Tibial nerve (tissue), 4 donors: ENCODE results near the gene MYOM1. TPM values are rescaled to one million over a fixed set of nuclear protein-coding genes. Genes with fewer than 3 reads are reported as not detected.

Experiments used
- DNase-seq, 2 donors: peaks; one replicate each; pipeline ENCODE4 v3.0.0-alpha.2; 2019; ENCODE audit warnings: low spot score in 2 of 2
- H3K27ac ChIP-seq, 4 donors: fragments of 200-600 bp; sonication (generic) in 3 of 4; one replicate each; pipeline ENCODE4 v1.5.1; 2017 to 2019; ENCODE audit warnings: mild to moderate bottlenecking in 1 of 4
- H3K27me3 ChIP-seq, 2 donors: fragments of 200-600 bp; sonication (generic) in 1 of 2; one replicate each; pipeline versions ENCODE4 v1.5.1 to v1.6.0; 2017 to 2019
- H3K36me3 ChIP-seq, 3 donors: fragments of 200-600 bp; sonication (generic); one replicate each; pipeline ENCODE4 v1.5.1; 2018 to 2019
- H3K4me1 ChIP-seq, 4 donors: fragments of 200-600 bp; sonication (generic) in 3 of 4; one replicate each; pipeline ENCODE4 v1.5.1; 2017 to 2019
- H3K4me3 ChIP-seq, 4 donors: fragments of 200-600 bp; sonication (generic) in 3 of 4; one replicate each; pipeline ENCODE4 v1.5.1; 2017 to 2019; ENCODE audit warnings: mild to moderate bottlenecking in 1 of 4, moderate library complexity in 1 of 4
- H3K9me3 ChIP-seq, 4 donors: fragments of 200-600 bp; sonication (generic) in 3 of 4; one replicate each; pipeline ENCODE4 v1.5.1; 2017 to 2019
- EP300 ChIP-seq, 2 donors: sonication (generic); formaldehyde crosslinking; IDR thresholded peaks; one replicate each; pipeline ENCODE4 v1.6.1; 2017; ENCODE audit warnings: antibody characterized with exemption in 2 of 2, mild to moderate bottlenecking in 1 of 2
- POLR2A ChIP-seq, 2 donors: fragments of 450-650 bp; IDR thresholded peaks; one replicate each; pipeline ENCODE4 v1.6.1; 2017; ENCODE audit warnings: antibody characterized with exemption in 2 of 2, mild to moderate bottlenecking in 2 of 2, moderate library complexity in 2 of 2
- WGBS, 2 donors: methylation state at CpG; one replicate each; pipeline ENCODE4 v1.1.5; 2018; 5-methylcytosine and 5-hydroxymethylcytosine counted together
- total RNA-seq, 4 donors: library from RNA; depleted of rRNA; stranded (reverse); fragments of >200 nt; gene quantifications; one replicate each; pipeline ENCODE4 v1.1.0, GENCODE V29; 2016
- TF ChIP-seq, protein P1 (sequence below), 5 experiments: fragments of 200-600 bp in 3 of 5; fragments of 450-650 bp in 2 of 5; sonication (generic) in 3 of 5; IDR thresholded peaks; one replicate each; pipeline ENCODE4 v1.5.1; 2016 to 2019; ENCODE audit warnings: antibody characterized with exemption in 5 of 5, mild to moderate bottlenecking in 3 of 5, moderate library complexity in 2 of 5

MYOM1 gene
- total RNA-seq, 4 donors from 2014 or later, result 3.0 to 8.1 (median 5.6) TPM

DNA sequence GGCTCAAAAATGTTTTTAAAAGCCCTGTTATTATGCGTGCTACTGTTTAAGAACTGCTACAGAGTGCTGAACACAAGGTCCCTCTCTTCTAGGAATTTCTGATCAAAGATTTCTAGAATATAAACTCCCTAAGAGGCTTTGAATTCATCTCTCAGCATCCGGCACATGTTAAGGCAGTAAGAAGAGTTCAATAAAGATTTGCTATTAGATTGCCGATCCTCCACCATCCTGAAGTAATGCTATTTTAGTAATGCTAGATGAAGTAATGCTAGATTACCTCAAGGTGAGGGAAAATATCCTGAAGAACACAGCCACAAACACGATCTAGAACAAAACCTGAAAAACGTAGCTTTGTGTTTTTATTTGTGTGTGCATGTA lies 41.2 kb upstream of the MYOM1 start:
- no peaks in the 10 kb centered on the region for H3K27me3 ChIP-seq
- no peak for DNase-seq
- TF ChIP-seq EP300 (IDR thresholded peaks at IDR 0.05) (no peak), POLR2A (IDR thresholded peaks at IDR 0.05) (no peak)
- TF ChIP-seq, protein P1, sequence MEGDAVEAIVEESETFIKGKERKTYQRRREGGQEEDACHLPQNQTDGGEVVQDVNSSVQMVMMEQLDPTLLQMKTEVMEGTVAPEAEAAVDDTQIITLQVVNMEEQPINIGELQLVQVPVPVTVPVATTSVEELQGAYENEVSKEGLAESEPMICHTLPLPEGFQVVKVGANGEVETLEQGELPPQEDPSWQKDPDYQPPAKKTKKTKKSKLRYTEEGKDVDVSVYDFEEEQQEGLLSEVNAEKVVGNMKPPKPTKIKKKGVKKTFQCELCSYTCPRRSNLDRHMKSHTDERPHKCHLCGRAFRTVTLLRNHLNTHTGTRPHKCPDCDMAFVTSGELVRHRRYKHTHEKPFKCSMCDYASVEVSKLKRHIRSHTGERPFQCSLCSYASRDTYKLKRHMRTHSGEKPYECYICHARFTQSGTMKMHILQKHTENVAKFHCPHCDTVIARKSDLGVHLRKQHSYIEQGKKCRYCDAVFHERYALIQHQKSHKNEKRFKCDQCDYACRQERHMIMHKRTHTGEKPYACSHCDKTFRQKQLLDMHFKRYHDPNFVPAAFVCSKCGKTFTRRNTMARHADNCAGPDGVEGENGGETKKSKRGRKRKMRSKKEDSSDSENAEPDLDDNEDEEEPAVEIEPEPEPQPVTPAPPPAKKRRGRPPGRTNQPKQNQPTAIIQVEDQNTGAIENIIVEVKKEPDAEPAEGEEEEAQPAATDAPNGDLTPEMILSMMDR (IDR thresholded peaks at IDR 0.05), result no peak
- peak overlapping the region; percentile 77 to 98 (median 88) for H3K4me3 ChIP-seq
- no peaks in the 10 kb centered on the region for H3K9me3 ChIP-seq
- peaks cover 0 to 65% (median 38%) of the 10 kb centered on the region in 4 donors for H3K4me1 ChIP-seq
- WGBS, 2 donors, result 12 to 13% methylated on average over 5 of the region's 5 CpGs
- peaks cover 0 to 33% (median 6%) of the 10 kb centered on the region in 3 donors for H3K36me3 ChIP-seq
- H3K27ac ChIP-seq, result peak overlapping the region; percentile 94 to 98 (median 97)

- peaks cover 0 to 42% (median 15%) of the 10 kb centered on the region in 4 donors for H3K4me1 ChIP-seq
- H3K9me3 ChIP-seq, result no peaks in the 10 kb centered on the region
- no peak for DNase-seq
- TF ChIP-seq POLR2A (IDR thresholded peaks at IDR 0.05) (no peak), EP300 (IDR thresholded peaks at IDR 0.05) (no peak)
- TF ChIP-seq, protein P1 (IDR thresholded peaks at IDR 0.05), result no peak
- H3K27me3 ChIP-seq, result no peaks in the 10 kb centered on the region
- no peak overlapping the region for H3K27ac ChIP-seq
- H3K36me3 ChIP-seq, result peaks cover 0 to 63% (median 14%) of the 10 kb centered on the region in 3 donors
- WGBS, 2 donors, result 85 to 95% methylated on average over 2 of the region's 2 CpGs
- no peak overlapping the region for H3K4me3 ChIP-seq
Measured at GRCh38 chr18:3257627-3258120, 37.9 kb upstream of the MYOM1 start.

DNA sequence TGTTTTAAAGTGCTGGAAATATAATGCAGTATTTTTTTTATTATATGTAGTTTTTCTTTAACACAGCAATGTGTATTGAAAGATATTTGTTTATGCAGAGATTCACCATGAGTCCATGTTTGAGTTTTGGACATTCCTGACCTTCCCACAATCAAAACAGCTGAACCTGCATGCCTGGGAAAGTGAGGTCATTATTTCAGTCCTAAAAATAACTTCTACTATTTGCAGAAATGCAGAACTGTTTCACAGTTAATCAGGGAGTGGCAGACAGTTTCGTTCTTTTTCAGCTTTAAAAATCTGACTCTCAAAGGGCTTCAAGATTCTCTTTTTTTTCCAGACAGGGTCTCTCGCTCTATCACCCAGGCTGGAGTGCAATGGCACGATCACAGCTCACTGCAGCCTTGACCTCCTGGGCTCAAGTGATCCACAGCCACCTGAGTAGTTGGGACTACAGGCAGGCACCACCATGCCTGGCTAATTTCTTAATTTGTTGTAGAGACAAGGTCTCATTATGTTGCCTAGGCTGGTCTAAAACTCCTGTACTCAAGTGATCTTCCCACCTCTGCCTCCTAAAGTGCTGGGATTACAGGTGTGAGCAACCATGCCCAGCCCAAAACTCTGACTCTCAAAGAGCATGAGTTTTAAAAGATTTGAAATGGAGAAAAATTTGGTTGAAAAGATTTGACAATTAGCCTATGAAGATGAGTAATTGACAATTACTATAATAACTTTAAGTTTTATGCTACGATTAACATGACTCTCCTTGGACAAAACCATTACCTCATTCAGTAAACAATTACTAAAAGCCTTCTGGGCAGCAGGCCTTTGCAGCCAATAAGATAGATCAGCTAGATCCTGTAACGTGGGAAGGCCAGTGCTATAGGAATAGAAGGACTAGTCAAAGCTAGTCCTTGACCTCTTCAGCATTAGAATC lies 37.2 kb upstream of the MYOM1 start:
- Histone ChIP-seq H3K4me3 (no peak overlapping the region), H3K4me1 (peaks cover 0 to 44% (median 17%) of the 10 kb centered on the region in 4 donors)
- no peak for DNase-seq

DNA sequence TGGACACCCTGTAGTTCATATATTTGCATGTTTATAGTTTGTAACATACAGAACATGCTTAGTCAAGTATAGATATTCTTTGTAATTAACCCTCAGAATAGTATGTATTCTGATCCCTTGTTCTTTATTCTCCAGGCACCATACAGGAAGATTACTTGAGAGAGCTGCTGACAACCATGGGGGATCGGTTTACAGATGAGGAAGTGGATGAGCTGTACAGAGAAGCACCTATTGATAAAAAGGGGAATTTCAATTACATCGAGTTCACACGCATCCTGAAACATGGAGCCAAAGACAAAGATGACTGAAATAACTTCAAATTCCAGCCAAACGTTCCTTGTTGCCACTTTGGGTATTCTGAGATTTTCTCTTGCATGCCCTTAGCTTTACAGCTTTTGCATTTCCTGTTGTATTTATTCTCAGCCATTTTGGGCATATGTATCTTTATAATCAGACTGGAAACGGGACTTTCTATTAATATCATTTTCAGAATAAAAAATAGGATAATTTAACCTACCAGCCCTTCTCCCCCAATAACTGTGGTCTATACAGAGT lies 35.9 kb upstream of the MYOM1 start:
- Histone ChIP-seq H3K4me3 (no peak overlapping the region), H3K4me1 (peaks cover 0 to 53% (median 27%) of the 10 kb centered on the region in 4 donors), H3K27me3 (no peaks in the 10 kb centered on the region), H3K9me3 (no peaks in the 10 kb centered on the region), H3K36me3 (peaks cover 0 to 63% (median 14%) of the 10 kb centered on the region in 3 donors), H3K27ac (no peak overlapping the region)
- WGBS, 2 donors, result 64 to 65% methylated on average over 5 of the region's 5 CpGs
- no peak for DNase-seq
- TF ChIP-seq EP300 (IDR thresholded peaks at IDR 0.05), result no peak
- TF ChIP-seq, protein P1 (IDR thresholded peaks at IDR 0.05), result no peak
- TF ChIP-seq POLR2A (IDR thresholded peaks at IDR 0.05), result no peak

More for the DNA sequence above, 37.2 kb upstream of the MYOM1 start:
- Histone ChIP-seq H3K36me3 (peaks cover 0 to 63% (median 14%) of the 10 kb centered on the region in 3 donors), H3K27me3 (no peaks in the 10 kb centered on the region), H3K9me3 (no peaks in the 10 kb centered on the region), H3K27ac (peak overlapping the region in 2 of 4 donors; percentile 26 to 48)
- TF ChIP-seq EP300 (IDR thresholded peaks at IDR 0.05), result no peak
- TF ChIP-seq, protein P1 (IDR thresholded peaks at IDR 0.05), result no peak
- TF ChIP-seq POLR2A (IDR thresholded peaks at IDR 0.05), result no peak
- WGBS, 2 donors, result 34 to 53% methylated on average over 5 of the region's 5 CpGs
